HL-60 (cell line): ENCODE data around the gene OGN.
"Not testable (repeated sequence)": the region's sequence is repeated elsewhere in the genome, so short reads cannot be mapped to it uniquely, and the experiment has no call there.

ENCODE experiments used
- DNase-seq, 2 experiments: peaks; one replicate each; pipeline ENCODE4 v3.0.0-alpha.2; 2010 to 2020; ENCODE audit warnings: low read depth in 1 of 2, low spot score in 1 of 2
- H3K27ac ChIP-seq: fragments of 250-450 bp; sonication (Bioruptor Pico); replicated peaks from 2 replicates; pipeline ENCODE4 v1.5.1; 2020; ENCODE audit warnings: mild to moderate bottlenecking, moderate library complexity
- H3K27me3 ChIP-seq: fragments of 250-450 bp; sonication (Bioruptor Pico); 2 replicates; pipeline ENCODE4 v1.5.1; 2021; ENCODE audit warnings: mild to moderate bottlenecking, moderate library complexity; ENCODE audit not compliant: insufficient read depth, poor library complexity, severe bottlenecking
- H3K4me3 ChIP-seq: replicated peaks from 2 replicates; pipeline ENCODE4 v1.5.1; 2011; ENCODE audit warnings: mild to moderate bottlenecking, control low read depth, low read length; ENCODE audit not compliant: insufficient read depth
- CTCF ChIP-seq: IDR thresholded peaks from one replicate; pipeline ENCODE4 v1.5.1; 2011; ENCODE audit warnings: low read length, control low read depth, inconsistent platforms; ENCODE audit not compliant: insufficient read depth
- GABPA ChIP-seq: IDR thresholded peaks from 2 replicates; pipeline ENCODE4 v1.6.1; 2012; ENCODE audit warnings: low read depth
- POLR2AphosphoS5 ChIP-seq: IDR thresholded peaks from 2 replicates; pipeline ENCODE4 v1.6.1; 2012; ENCODE audit warnings: low read depth
- REST ChIP-seq: IDR thresholded peaks from 2 replicates; pipeline ENCODE4 v1.6.1; 2012; ENCODE audit warnings: low read depth; ENCODE audit not compliant: insufficient replicate concordance
- SPI1 ChIP-seq: IDR thresholded peaks from 2 replicates; pipeline ENCODE4 v1.6.1; 2012; ENCODE audit warnings: low read depth, mild to moderate bottlenecking, borderline replicate concordance

OGN gene

GRCh38 chr9:92423612-92424011, 19.2 kb upstream of the OGN start:
- Histone ChIP-seq H3K4me3 (no peak overlapping the region), H3K27ac (no peak overlapping the region), H3K27me3 (no peaks in the 10 kb centered on the region)
- DNase-seq = no peak
- TF ChIP-seq POLR2AphosphoS5 (no peak), CTCF (no peak), REST (no peak), SPI1 (no peak), GABPA (no peak)

- DNase-seq = no peak
- TF ChIP-seq POLR2AphosphoS5 = no peak
- TF ChIP-seq GABPA = no peak
- no peak for TF ChIP-seq REST
- TF ChIP-seq SPI1 = no peak
- no peak for TF ChIP-seq CTCF
These were observed 18.4 kb upstream of the OGN start for GRCh38 chr9:92422611-92423338.

GRCh38 chr9:92414566-92414965, 10.2 kb upstream of the OGN start:
- TF ChIP-seq REST (no peak), POLR2AphosphoS5 (no peak), CTCF (no peak), SPI1 (no peak), GABPA (no peak)

More at GRCh38 chr9:92422611-92423338, 18.4 kb upstream of the OGN start:
- Histone ChIP-seq H3K4me3 (no peak overlapping the region), H3K27ac (no peak overlapping the region), H3K27me3 (no peaks in the 10 kb centered on the region)

GRCh38 chr9:92411157-92411556, 6.8 kb upstream of the OGN start:
- DNase-seq, H3K27me3 ChIP-seq, H3K4me3 ChIP-seq, H3K27ac ChIP-seq: not testable (repeated sequence)

More at GRCh38 chr9:92414566-92414965, 10.2 kb upstream of the OGN start:
- no peak overlapping the region for H3K27ac ChIP-seq
- DNase-seq = no peak
- no peak overlapping the region for H3K4me3 ChIP-seq
- no peaks in the 10 kb centered on the region for H3K27me3 ChIP-seq
